Measurements from ENCODE around the gene ARF1.

Gene ARF1

DNA sequence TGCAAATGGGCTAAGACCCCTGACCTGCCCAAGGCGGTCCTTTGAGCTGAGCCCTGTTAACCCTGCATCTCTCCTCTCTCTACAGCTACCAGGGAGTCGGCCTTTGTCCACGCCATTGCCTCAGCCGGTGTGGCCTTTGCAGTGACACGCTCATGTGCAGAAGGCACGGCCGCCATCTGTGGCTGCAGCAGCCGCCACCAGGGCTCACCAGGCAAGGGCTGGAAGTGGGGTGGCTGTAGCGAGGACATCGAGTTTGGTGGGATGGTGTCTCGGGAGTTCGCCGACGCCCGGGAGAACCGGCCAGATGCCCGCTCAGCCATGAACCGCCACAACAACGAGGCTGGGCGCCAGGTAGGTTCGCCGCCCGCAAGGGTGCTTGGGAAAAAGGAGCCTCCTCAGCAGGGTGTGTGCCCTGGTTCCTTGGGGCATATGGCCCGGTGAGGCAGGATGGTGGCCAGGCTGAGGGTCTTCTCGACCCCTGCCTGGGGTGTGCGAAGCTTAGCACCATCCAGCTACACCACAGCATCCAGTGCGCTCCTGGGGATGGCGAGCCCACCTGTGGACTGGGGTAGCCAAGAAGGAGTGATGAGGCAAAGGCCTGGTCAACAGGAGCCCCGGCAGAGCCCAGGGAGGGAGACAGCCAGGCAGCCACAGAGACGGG is 31.8 kb upstream of the ARF1 start:
- no peak for DNase-seq (ENCODE audit: low spot score)

DNA sequence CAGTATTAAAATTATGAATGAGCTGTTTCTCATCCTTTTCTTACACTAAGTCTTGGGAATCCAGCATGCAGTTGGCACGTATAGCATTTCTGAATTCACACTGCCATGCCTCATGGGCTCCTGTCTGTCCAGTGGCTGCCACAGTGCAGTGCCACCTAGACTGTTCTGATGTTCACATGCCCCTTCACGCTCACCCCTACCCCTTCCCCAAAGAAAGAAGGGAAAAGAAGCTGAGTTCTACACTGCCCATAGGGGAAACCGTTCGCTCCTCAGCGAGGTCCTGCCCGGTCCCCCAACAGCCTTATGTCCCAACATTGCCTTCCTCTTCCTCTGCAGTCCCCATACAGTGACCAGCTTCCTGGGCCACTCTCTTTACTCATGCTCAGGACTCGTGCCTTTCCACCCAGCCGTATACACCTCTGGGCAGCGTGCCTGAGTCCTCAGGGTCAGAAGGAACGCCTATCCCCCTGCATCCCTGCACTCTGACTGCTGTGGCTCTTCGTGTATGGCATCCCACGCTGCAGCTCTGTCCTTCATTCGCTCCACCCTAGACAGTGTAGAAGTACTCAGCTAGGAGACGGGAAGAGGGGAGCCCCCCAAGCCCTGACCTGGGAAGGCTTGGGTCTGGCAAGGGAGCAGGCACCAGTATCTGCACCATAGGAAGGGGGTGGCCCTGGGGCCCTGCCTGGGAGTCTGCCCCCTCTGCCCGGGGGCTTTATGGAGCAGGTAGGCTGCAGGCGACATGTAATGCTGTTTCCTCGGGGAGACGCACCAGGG is 24.1 kb upstream of the ARF1 start:
- DNase-seq (ENCODE audit: low spot score) = no peak

DNA sequence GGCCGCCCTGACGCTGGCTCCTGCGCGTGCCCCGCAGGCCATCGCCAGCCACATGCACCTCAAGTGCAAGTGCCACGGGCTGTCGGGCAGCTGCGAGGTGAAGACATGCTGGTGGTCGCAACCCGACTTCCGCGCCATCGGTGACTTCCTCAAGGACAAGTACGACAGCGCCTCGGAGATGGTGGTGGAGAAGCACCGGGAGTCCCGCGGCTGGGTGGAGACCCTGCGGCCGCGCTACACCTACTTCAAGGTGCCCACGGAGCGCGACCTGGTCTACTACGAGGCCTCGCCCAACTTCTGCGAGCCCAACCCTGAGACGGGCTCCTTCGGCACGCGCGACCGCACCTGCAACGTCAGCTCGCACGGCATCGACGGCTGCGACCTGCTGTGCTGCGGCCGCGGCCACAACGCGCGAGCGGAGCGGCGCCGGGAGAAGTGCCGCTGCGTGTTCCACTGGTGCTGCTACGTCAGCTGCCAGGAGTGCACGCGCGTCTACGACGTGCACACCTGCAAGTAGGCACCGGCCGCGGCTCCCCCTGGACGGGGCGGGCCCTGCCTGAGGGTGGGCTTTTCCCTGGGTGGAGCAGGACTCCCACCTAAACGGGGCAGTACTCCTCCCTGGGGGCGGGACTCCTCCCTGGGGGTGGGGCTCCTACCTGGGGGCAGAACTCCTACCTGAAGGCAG is 23.4 kb upstream of the ARF1 start:
- DNase-seq (ENCODE audit: low spot score) = no peak

DNA sequence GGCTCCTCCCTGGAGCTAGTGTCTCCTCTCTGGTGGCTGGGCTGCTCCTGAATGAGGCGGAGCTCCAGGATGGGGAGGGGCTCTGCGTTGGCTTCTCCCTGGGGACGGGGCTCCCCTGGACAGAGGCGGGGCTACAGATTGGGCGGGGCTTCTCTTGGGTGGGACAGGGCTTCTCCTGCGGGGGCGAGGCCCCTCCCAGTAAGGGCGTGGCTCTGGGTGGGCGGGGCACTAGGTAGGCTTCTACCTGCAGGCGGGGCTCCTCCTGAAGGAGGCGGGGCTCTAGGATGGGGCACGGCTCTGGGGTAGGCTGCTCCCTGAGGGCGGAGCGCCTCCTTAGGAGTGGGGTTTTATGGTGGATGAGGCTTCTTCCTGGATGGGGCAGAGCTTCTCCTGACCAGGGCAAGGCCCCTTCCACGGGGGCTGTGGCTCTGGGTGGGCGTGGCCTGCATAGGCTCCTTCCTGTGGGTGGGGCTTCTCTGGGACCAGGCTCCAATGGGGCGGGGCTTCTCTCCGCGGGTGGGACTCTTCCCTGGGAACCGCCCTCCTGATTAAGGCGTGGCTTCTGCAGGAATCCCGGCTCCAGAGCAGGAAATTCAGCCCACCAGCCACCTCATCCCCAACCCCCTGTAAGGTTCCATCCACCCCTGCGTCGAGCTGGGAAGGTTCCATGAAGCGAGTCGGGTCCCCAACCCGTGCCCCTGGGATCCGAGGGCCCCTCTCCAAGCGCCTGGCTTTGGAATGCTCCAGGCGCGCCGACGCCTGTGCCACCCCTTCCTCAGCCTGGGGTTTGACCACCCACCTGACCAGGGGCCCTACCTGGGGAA is 22.7 kb upstream of the ARF1 start:
- DNase-seq (ENCODE audit: low spot score) = no peak

DNA sequence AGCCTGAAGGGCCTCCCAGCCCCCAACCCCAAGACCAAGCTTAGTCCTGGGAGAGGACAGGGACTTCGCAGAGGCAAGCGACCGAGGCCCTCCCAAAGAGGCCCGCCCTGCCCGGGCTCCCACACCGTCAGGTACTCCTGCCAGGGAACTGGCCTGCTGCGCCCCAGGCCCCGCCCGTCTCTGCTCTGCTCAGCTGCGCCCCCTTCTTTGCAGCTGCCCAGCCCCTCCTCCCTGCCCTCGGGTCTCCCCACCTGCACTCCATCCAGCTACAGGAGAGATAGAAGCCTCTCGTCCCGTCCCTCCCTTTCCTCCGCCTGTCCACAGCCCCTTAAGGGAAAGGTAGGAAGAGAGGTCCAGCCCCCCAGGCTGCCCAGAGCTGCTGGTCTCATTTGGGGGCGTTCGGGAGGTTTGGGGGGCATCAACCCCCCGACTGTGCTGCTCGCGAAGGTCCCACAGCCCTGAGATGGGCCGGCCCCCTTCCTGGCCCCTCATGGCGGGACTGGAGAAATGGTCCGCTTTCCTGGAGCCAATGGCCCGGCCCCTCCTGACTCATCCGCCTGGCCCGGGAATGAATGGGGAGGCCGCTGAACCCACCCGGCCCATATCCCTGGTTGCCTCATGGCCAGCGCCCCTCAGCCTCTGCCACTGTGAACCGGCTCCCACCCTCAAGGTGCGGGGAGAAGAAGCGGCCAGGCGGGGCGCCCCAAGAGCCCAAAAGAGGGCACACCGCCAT is 21.9 kb upstream of the ARF1 start:
- no peak for DNase-seq (ENCODE audit: low spot score)

DNA sequence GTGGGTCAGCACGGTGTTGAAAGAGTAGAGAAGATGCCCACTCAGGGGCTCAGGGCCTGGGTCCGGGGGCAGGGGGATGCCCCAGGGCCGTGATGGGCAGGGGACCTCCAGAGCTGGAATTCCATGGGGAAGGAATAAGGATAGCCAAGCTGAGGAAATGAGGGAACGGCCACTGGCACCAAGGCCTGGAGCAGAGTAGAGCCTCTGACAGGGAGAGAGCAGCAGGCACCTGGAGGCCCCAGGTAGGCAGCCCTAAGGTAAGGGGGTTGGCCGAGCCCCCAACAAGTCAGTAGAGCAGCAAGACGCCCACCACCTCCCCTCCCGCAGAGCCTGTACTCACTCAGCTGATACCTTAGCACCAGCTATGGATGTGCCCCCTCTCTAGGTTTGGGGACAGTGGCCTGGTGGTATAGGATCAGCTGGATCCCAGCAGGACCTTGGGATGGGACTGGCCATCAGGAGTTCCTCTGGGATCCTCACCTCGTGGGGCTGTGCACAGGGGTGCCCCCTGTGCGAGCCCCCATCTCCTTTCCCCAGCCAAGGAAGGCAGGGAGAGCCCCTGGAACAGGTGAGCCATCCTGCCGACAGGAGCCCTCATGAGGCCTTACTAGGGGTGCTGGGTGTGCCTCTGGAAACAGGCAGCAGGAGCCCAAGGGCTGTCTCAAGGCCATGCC is 21.0 kb upstream of the ARF1 start:
- DNase-seq (ENCODE audit: low spot score) = no peak

DNA sequence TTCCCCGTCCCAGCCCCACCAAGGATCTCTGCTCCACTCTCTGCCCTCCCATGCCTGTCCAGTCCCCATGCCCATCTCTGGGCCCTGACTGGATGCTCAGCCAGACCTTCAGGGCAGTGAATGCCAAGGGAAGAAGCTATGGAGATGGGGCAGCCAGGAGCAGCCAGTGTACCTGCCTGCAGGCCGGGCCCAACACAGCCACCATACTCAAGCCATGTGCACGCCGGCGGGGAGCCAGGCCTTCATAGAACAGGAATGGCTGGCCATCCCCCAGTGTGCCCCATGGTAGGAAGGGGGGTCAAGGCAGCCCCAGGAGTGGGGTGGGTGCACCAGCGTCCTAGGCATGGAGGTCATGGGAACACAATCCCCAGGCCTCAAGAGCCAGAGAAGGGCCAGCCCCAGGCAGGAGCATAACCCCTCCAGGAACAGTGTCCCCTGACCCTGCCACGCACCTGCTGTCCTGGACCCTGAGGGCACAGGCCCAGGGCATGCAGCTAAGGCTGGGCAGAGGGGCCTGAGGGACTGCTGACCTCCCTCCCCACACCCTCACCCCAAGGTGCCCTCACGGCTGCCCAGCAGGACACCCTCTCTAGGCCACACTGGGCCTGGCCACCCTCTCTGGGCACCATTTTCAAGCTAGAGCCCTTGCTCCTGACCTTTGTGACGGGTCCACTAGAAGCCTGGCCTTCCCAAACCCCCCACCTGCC is 20.3 kb upstream of the ARF1 start:
- DNase-seq (ENCODE audit: low spot score) = no peak

DNA sequence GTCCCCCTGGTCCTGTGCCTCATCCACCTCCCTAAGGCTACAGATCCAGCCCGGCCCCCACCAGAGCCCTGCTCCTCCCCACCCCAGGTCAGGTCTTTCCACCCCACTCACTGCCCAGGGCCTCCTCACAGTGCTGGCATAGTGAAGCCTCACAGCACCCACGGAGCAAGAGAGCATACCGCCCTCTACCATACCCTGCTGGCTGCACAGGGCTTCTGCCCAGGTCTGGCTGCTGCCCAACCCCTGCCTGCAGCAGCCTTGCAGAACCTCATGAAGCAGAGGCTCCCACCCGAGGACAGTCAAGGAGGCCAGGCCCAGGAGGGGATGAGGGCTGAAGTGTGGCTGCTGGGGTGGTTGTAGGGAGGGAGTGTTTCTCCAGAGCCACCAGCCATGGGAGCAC is 19.7 kb upstream of the ARF1 start:
- DNase-seq (ENCODE audit: low spot score) = no peak

DNA sequence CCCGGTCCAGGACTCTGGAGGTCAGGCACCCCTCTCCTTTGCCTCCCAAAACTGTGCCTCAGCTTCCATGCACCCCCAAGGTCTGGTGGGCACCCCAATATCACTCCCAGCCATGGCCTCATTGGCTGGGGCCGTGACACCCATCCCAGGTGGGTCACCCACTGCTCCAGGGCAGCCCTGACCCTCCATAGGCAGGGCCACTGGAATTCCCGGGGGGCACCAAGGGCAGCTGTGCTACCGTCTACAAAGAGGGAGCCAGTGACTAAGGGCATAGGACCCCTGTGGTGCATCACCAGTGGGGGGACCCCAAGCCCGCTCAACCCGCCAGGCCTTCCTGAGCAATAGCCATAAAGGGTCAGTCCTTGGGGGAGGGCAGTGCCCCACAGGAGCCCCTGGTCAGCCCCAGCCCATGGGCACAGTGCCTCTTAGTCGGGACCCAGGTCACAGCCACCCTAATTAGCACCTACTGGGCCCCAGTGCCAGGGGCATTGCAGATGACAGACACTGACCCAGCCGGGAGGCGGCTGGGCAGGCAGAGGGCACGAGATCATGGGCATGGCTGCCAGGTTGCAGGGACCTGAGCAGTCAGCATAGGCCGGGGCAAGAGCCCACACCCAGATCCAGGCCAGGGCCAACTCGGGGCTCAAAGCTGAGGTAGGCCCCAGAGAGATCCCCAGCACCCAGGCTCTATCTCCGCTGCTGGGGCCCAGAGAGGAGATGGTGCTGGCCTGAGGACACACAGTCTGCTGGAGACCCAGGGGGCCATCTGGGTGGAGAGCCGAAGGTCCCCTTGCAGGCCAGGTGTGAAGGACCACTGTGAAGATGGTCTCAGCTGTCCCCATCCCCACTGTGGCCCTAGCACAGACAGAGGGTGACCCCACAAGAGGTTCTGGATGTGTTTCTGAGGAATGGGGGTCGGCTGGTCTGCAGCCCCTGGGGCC is 19.0 kb upstream of the ARF1 start:
- DNase-seq (ENCODE audit: low spot score) = no peak

DNA sequence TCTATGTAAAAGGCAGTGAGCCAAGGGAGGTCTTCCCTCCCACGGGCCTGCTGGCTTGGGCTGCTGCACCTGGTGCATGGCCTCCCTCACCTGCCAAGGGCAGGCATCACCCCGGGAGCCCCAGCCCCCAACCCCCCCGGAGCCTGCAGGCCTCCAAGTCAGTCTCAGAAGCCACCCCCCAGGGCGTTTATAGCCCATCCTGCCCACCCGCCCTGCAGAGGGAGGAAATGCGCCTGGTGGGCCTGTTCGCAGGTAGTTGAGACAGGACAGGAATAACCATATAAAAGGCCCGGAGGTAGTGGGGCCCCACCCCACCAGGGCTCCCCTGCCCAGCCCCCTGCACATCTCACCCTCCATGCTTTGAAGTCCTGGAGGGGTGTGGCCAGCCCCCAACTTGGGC is 18.2 kb upstream of the ARF1 start:
- no peak for DNase-seq (ENCODE audit: low spot score)

DNA sequence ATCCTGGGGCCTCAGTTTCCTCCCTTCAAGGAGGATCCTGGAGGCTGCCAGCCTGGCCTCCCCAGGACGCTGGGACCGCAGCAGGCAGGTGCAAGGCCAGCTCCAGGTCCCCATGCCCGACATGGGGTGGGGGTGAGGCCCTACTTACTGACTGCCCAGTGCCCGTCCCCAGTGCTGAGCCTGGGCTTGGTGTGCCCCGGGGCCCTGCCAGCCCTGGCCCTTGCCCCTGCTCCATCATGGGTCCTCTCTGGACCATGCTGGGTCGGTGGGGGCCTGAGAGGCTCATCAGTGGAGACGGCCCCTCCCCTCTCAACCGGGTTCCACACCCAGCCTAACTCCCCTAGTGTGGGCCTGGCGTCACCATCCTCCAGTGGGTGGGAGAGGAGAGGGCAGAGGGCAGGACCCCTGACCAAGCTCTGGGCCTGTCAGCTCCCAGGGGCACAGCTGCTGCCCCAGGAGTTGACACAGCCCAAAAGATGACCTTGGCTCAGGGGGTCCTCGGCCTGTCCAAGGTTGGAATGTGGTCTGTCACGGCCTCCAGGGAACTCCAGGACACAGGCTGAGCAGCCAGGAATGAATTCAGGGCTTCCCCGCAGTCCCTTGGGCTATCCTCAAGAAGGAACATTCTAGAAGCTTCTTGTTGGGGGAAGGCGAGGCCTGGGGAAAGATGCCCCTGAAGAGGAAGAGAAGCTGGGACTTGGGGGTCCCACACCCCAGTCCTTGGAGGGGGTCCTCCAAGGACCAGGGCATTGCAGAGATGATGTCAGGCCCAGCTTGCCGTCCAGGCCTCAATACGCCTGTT is 17.6 kb upstream of the ARF1 start:
- DNase-seq (ENCODE audit: low spot score) = no peak

DNA sequence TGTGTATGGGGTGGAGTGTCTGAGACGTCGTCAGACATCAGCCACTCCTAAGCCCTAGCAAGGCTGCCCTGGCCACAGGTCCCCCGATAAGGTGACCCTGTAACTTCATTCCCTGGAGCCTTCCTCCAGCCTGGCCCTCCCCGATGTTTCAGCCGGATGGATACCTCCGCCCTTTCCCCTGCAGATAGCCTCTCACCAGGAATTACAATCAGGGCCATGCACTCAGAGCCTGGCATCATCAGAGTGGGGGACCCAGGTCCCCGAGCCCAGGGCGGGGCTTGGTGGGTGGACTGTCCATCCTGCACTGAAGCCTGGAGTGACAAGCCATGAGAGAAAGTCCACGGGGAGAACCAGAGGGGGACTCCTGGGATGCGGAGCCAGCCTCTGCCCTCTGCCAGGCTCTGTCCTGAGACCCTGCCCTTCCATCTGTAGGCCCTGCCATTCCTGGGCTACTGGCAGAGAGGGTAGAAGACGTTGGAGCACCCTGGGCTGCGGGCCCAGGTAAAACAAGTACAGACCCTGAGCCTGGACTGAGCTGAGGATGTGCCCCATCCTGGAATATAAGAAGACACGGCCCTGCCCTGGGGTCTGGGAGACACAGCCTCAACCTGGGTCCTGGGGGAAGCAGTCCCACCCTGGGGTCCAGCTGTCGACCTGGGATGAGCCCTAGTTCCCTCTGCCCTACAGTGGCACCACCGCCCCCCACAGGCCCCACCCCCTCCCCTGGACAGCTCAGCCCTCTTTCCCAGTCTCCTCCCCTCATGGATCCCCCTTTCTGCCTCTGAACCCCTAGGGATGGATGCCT is 16.8 kb upstream of the ARF1 start:
- no peak for DNase-seq (ENCODE audit: low spot score)

DNA sequence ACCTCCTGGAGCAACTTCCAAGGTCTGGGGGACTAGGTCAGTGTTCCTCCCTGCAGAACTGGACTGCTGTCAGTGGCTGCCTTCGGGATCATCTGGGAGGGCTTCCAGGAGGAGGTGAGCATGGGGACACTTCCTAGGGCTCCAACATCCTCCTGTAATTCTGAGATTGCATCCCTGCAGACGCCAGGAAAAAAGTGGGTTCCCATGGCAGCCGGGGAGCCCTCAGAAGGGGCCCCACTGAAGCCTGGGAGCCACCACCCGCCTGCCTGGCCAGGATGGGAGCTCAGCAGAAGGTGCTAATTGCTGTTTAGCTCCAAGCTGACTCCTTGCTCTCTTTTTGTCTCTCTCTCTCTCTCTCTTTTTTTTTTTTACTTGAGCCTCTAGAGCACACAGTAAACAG is 16.1 kb upstream of the ARF1 start:
- no peak for DNase-seq (ENCODE audit: low spot score)

DNA sequence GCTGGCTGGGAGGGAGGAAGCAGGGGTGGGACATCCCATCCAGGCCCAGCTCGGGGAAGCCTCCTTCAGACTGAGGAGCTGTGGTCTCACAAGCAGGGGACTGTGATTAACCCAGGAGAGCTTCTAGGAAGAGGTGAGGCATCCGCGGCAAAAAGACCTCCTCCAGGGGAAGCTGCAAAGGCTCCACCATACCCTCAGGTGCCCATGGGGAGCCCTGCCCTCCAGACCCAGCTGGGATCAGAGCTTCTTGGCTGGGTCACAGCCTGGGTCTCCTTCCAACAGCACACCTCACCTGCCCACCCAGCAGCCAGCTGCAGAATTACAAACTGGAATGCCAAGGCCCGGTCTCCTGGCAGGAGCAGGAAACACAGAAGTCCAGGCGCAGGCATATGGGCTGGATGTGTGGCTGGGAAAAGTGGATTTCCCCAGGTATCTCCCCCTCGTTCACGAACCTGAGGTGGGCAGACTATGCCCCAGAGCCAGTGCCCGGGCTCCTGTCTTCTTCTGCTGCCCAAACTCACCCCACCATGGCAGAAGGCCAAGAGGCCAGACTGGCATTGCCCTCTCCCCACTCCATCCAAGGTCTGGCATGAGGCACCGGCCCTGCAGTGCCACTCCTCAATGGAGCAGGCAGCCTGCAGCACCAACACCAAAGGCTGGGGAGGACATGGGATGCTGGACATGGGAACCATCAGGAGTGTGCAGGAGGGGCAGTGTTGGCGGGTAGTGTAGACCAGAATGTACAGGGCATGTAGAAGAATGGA is 15.4 kb upstream of the ARF1 start:
- DNase-seq (ENCODE audit: low spot score) = no peak

DNA sequence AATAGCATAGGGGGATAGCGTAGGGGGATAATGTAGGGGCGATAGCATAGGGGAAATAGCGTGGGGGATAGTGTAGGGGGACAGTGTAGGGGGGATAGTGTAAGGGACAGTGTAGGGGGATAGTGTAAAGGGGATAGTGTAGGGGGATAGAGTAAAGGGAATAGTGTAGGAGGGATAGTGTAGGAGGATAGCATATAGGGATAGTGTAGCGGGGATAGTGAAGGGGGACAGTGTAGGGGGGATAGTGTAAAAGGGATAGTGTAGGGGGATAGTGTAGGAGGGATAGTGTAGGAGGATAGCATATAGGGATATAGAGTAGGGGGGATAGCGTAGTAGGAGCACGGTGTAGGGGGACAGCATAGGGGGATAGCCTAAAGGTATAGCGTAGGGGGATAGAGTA is 14.1 kb upstream of the ARF1 start:
- DNase-seq (ENCODE audit: low spot score) = no peak

DNA sequence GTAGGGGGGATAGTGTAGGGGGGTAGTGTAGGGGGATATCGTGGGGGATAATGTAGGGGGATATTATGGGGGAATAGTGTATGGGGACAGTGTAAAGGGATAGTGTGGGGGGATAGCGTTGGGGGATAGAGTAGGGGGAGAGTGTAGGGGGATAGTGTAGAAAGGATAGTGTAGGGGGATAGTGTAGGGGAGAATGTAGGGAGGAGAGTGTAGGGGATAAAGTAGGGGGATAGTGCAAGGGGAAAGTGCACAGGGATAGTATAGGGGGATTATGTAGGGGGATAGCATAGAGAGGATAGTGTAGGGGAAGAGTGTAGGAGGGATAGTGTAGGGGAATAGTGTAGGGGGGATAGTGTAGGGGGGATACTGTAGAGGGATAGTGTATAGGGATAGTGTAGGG is 12.3 kb upstream of the ARF1 start:
- DNase-seq (ENCODE audit: low spot score) = no peak

DNA sequence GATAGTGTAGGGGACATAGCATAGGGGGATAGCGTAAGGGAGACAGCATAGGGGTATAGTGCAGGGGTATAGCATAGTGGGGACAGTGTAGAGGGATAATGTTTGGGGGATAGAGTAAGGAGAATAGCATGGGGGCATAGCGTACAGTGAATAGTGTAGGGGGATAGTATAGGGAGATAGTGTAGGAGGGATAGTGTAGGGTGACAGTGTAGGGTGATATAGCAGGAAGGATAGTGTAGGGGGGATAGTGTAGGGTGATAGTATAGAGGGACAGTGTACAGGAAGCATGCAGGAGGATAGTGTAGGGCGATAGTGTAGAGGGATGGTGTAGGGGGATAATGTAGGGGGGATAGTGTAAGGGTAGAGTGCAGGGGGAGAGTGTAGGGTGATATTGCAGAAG is 11.7 kb upstream of the ARF1 start:
- no peak for DNase-seq (ENCODE audit: low spot score)

Measured in RKO (cell line).